NB4 (cell line): Measurements from ENCODE around the gene TNP1.

Experiments used
- MYC ChIP-seq: IDR thresholded peaks from 2 replicates; pipeline ENCODE4 v1.6.1; 2011; ENCODE audit warnings: low read depth, low read length
- POLR2A ChIP-seq: IDR thresholded peaks from 2 replicates; pipeline ENCODE4 v1.6.1; 2011; ENCODE audit warnings: mild to moderate bottlenecking; ENCODE audit not compliant: insufficient read length; ENCODE audit errors: extremely low read depth
- TF ChIP-seq, protein P1 (sequence below): IDR thresholded peaks from one replicate; pipeline ENCODE4 v1.5.1; 2012; ENCODE audit warnings: low read depth, low read length

DNA sequence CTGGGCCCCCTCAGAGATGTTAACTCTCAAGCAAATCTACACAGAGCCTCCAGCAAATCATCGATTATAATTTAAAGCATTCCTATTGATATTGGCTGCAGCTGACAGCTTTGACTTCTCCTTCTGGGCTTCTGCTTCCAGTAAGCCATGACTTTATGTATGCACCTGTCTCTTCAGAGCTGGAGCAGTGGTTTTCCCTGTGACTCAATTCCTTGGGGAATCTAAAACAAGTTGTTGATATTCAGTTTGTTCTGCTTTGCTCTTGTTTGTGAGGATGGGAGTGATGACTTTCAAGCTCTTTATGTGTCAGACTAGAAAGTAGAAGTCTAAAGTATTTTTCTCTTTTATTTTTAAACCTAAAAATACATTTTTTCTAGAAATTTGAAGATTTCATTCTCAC lies 45.1 kb upstream of the TNP1 start:
- TF ChIP-seq POLR2A (no peak), MYC (no peak)
- TF ChIP-seq, protein P1, sequence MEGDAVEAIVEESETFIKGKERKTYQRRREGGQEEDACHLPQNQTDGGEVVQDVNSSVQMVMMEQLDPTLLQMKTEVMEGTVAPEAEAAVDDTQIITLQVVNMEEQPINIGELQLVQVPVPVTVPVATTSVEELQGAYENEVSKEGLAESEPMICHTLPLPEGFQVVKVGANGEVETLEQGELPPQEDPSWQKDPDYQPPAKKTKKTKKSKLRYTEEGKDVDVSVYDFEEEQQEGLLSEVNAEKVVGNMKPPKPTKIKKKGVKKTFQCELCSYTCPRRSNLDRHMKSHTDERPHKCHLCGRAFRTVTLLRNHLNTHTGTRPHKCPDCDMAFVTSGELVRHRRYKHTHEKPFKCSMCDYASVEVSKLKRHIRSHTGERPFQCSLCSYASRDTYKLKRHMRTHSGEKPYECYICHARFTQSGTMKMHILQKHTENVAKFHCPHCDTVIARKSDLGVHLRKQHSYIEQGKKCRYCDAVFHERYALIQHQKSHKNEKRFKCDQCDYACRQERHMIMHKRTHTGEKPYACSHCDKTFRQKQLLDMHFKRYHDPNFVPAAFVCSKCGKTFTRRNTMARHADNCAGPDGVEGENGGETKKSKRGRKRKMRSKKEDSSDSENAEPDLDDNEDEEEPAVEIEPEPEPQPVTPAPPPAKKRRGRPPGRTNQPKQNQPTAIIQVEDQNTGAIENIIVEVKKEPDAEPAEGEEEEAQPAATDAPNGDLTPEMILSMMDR: no peak
